PC-3 (cell line): Measurements from ENCODE around the gene ZNF831.

Experiments
- EZH2 ChIP-seq: fragments of 300-600 bp; sonication (generic); IDR thresholded peaks from one replicate; pipeline ENCODE4 v1.6.1; 2017; ENCODE audit warnings: antibody characterized with exemption, mild to moderate bottlenecking, low read length; ENCODE audit not compliant: unreplicated experiment
- TF ChIP-seq, protein P1 (sequence below): fragments of 300-600 bp; sonication (generic); conservative IDR thresholded peaks from 2 replicates; pipeline ENCODE4 v1.5.1; 2017; ENCODE audit warnings: antibody characterized with exemption, low read depth, mild to moderate bottlenecking, low read length

DNA sequence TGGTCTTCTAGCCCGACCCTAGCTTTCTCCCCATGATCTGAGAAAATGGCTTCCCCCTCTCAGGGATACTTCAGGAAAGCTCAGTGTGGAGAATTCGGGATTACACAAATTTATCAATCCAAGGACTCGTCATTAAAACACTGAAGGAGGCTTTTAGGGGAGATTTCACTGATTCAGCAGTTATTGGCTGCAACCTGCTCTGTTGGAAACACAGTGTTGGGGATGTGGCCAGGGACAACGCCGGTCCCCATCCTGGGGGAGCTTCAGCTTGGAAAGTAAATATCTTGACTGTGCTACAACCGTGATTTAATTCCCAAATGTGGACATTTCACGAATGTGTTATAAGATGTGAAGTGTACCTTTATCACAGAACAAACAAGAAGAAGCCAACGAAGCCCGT, 44.8 kb upstream of the ZNF831 start:
- no peak for TF ChIP-seq EZH2
- TF ChIP-seq, protein P1, sequence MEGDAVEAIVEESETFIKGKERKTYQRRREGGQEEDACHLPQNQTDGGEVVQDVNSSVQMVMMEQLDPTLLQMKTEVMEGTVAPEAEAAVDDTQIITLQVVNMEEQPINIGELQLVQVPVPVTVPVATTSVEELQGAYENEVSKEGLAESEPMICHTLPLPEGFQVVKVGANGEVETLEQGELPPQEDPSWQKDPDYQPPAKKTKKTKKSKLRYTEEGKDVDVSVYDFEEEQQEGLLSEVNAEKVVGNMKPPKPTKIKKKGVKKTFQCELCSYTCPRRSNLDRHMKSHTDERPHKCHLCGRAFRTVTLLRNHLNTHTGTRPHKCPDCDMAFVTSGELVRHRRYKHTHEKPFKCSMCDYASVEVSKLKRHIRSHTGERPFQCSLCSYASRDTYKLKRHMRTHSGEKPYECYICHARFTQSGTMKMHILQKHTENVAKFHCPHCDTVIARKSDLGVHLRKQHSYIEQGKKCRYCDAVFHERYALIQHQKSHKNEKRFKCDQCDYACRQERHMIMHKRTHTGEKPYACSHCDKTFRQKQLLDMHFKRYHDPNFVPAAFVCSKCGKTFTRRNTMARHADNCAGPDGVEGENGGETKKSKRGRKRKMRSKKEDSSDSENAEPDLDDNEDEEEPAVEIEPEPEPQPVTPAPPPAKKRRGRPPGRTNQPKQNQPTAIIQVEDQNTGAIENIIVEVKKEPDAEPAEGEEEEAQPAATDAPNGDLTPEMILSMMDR, result no peak
